HL-60 (cell line): ENCODE data around the gene UBAC2.

ENCODE experiments used
- DNase-seq, 2 experiments: peaks; one replicate each; pipeline ENCODE4 v3.0.0-alpha.2; 2010 to 2020; ENCODE audit warnings: low read depth in 1 of 2, low spot score in 1 of 2
- H3K27ac ChIP-seq: fragments of 250-450 bp; sonication (Bioruptor Pico); replicated peaks from 2 replicates; pipeline ENCODE4 v1.5.1; 2020; ENCODE audit warnings: mild to moderate bottlenecking, moderate library complexity
- H3K27me3 ChIP-seq: fragments of 250-450 bp; sonication (Bioruptor Pico); 2 replicates; pipeline ENCODE4 v1.5.1; 2021; ENCODE audit warnings: mild to moderate bottlenecking, moderate library complexity; ENCODE audit not compliant: insufficient read depth, poor library complexity, severe bottlenecking
- H3K4me3 ChIP-seq: replicated peaks from 2 replicates; pipeline ENCODE4 v1.5.1; 2011; ENCODE audit warnings: mild to moderate bottlenecking, control low read depth, low read length; ENCODE audit not compliant: insufficient read depth
- CTCF ChIP-seq: IDR thresholded peaks from one replicate; pipeline ENCODE4 v1.5.1; 2011; ENCODE audit warnings: low read length, control low read depth, inconsistent platforms; ENCODE audit not compliant: insufficient read depth
- GABPA ChIP-seq: IDR thresholded peaks from 2 replicates; pipeline ENCODE4 v1.6.1; 2012; ENCODE audit warnings: low read depth
- POLR2AphosphoS5 ChIP-seq: IDR thresholded peaks from 2 replicates; pipeline ENCODE4 v1.6.1; 2012; ENCODE audit warnings: low read depth
- REST ChIP-seq: IDR thresholded peaks from 2 replicates; pipeline ENCODE4 v1.6.1; 2012; ENCODE audit warnings: low read depth; ENCODE audit not compliant: insufficient replicate concordance
- SPI1 ChIP-seq: IDR thresholded peaks from 2 replicates; pipeline ENCODE4 v1.6.1; 2012; ENCODE audit warnings: low read depth, mild to moderate bottlenecking, borderline replicate concordance

The UBAC2 gene

GRCh38 chr13:99172951-99173350 lies 27.7 kb upstream of the UBAC2 start:
- TF ChIP-seq CTCF (no peak), SPI1 (no peak), REST (no peak), GABPA (no peak), POLR2AphosphoS5 (no peak)
- Histone ChIP-seq H3K27ac (no peak overlapping the region), H3K27me3 (peaks cover 3% of the 10 kb centered on the region), H3K4me3 (no peak overlapping the region)
- DNase-seq: no peak

- H3K27me3 ChIP-seq: peaks cover 3% of the 10 kb centered on the region
- no peak overlapping the region for H3K4me3 ChIP-seq
- DNase-seq: no peak
- TF ChIP-seq REST: no peak
- no peak for TF ChIP-seq CTCF
- TF ChIP-seq SPI1: no peak
- TF ChIP-seq POLR2AphosphoS5: no peak
- no peak for TF ChIP-seq GABPA
- H3K27ac ChIP-seq: no peak overlapping the region
Measured at GRCh38 chr13:99173606-99174005, 27.0 kb upstream of the UBAC2 start.

GRCh38 chr13:99174533-99175100 lies 26.0 kb upstream of the UBAC2 start:
- Histone ChIP-seq H3K27ac (no peak overlapping the region), H3K27me3 (peaks cover 2% of the 10 kb centered on the region), H3K4me3 (no peak overlapping the region)
- no peak for DNase-seq
- TF ChIP-seq POLR2AphosphoS5: no peak
- no peak for TF ChIP-seq REST
- TF ChIP-seq CTCF: no peak
- no peak for TF ChIP-seq GABPA
- TF ChIP-seq SPI1: no peak
